ENCODE results near the gene DENND2A. TPM values are rescaled to one million over a fixed set of nuclear protein-coding genes. Genes with fewer than 3 reads are reported as not detected.

Gene DENND2A
- 12.2 TPM for polyA plus RNA-seq
- long read RNA-seq, donor 1, partial matches to known transcripts = 0 of 2 reads
- long read RNA-seq, donor 1, other reads (novel, unspliced or antisense) = 0 of 2 reads
- long read RNA-seq, donor 2, partial matches to known transcripts = 0 of 2 reads
- long read RNA-seq, donor 2, other reads (novel, unspliced or antisense) = 0 of 2 reads
- long read RNA-seq, donor 3, partial matches to known transcripts = 0 of 1 reads
- long read RNA-seq, donor 3, other reads (novel, unspliced or antisense) = 0 of 1 reads
- long read RNA-seq, donor 4, partial matches to known transcripts = 0 of 1 reads
- long read RNA-seq, donor 4, other reads (novel, unspliced or antisense) = 0 of 1 reads
- long read RNA-seq, donor 5, partial matches to known transcripts = 0 of 3 reads
- long read RNA-seq, donor 5, other reads (novel, unspliced or antisense) = 0 of 3 reads
- long read RNA-seq, donor 6 = 0 reads
- long read RNA-seq, donor 7, partial matches to known transcripts = 0 of 1 reads
- long read RNA-seq, donor 7, other reads (novel, unspliced or antisense) = 0 of 1 reads
- long read RNA-seq, donor 8, partial matches to known transcripts = 0 of 1 reads
- long read RNA-seq, donor 8, other reads (novel, unspliced or antisense) = 0 of 1 reads
- long read RNA-seq, donor 9, partial matches to known transcripts = 12 of 12 reads
- long read RNA-seq, donor 9, other reads (novel, unspliced or antisense) = 0 of 12 reads
- long read RNA-seq, donor 10, partial matches to known transcripts = 0 of 8 reads
- long read RNA-seq, donor 10, other reads (novel, unspliced or antisense) = 7 of 8 reads
- long read RNA-seq, donor 11, partial matches to known transcripts = 0 of 2 reads
- long read RNA-seq, donor 11, other reads (novel, unspliced or antisense) = 0 of 2 reads

- peak; percentile 75 to 77 for DNase-seq
- H3K4me1 ChIP-seq (ENCODE audit: control insufficient read depth, insufficient read depth, low read length) = peaks cover 13% of the 10 kb centered on the region
- WGBS (ENCODE audit: insufficient coverage, low lambda C conversion rate) = no CpG with 5 or more reads among the region's 78 CpGs
- no peaks in the 10 kb centered on the region for H3K9me3 ChIP-seq (ENCODE audit: control insufficient read depth, low read depth, low read length)
- H3K36me3 ChIP-seq (ENCODE audit: control insufficient read depth, insufficient read depth, low read length) = no peaks in the 10 kb centered on the region
- peak within 1 kb of the TSS; percentile 80 for H3K27ac ChIP-seq (ENCODE audit: low read length)
- peak within 1 kb of the TSS; percentile 60 for H3K4me3 ChIP-seq (ENCODE audit: low read length)
- H3K27me3 ChIP-seq (ENCODE audit: control insufficient read depth, insufficient read depth, low read length) = peaks cover 60% of the 10 kb centered on the region
Observed at GRCh38 chr7:140640727-140641523, at the start of gene DENND2A. Gene DENND2A, minus strand, starts transcription at chr7:140640813. Its CDS starts 38,416 bp downstream, at chr7:140602397.

- Histone ChIP-seq H3K4me1 (ENCODE audit: control insufficient read depth, insufficient read depth, low read length) (no peaks in the 10 kb centered on the region), H3K9me3 (ENCODE audit: control insufficient read depth, low read depth, low read length) (no peaks in the 10 kb centered on the region), H3K4me3 (ENCODE audit: low read length) (no peak overlapping the region), H3K27me3 (ENCODE audit: control insufficient read depth, insufficient read depth, low read length) (no peaks in the 10 kb centered on the region), H3K36me3 (ENCODE audit: control insufficient read depth, insufficient read depth, low read length) (peaks cover 37% of the 10 kb centered on the region), H3K27ac (ENCODE audit: low read length) (no peak overlapping the region)
- 100% methylated on average over 1 of the region's 16 CpGs for WGBS (ENCODE audit: insufficient coverage, low lambda C conversion rate)
- no peak for DNase-seq
Observed at GRCh38 chr7:140689199-140690152, 48.9 kb upstream of the DENND2A start.

GRCh38 chr7:140688341-140688740, 47.7 kb upstream of the DENND2A start:
- Histone ChIP-seq H3K27ac (ENCODE audit: low read length) (no peak overlapping the region), H3K4me3 (ENCODE audit: low read length) (no peak overlapping the region), H3K36me3 (ENCODE audit: control insufficient read depth, insufficient read depth, low read length) (peaks cover 42% of the 10 kb centered on the region), H3K4me1 (ENCODE audit: control insufficient read depth, insufficient read depth, low read length) (peaks cover 2% of the 10 kb centered on the region), H3K9me3 (ENCODE audit: control insufficient read depth, low read depth, low read length) (no peaks in the 10 kb centered on the region), H3K27me3 (ENCODE audit: control insufficient read depth, insufficient read depth, low read length) (no peaks in the 10 kb centered on the region)
- no peak for DNase-seq
- 100% methylated on average over 1 of the region's 6 CpGs for WGBS (ENCODE audit: insufficient coverage, low lambda C conversion rate)

GRCh38 chr7:140686921-140687320, 46.3 kb upstream of the DENND2A start:
- no peaks in the 10 kb centered on the region for H3K9me3 ChIP-seq (ENCODE audit: control insufficient read depth, low read depth, low read length)
- WGBS (ENCODE audit: insufficient coverage, low lambda C conversion rate) = no CpG with 5 or more reads among the region's 11 CpGs
- peaks cover 46% of the 10 kb centered on the region for H3K36me3 ChIP-seq (ENCODE audit: control insufficient read depth, insufficient read depth, low read length)
- H3K4me1 ChIP-seq (ENCODE audit: control insufficient read depth, insufficient read depth, low read length) = peaks cover 2% of the 10 kb centered on the region
- H3K27ac ChIP-seq (ENCODE audit: low read length) = no peak overlapping the region
- no peak overlapping the region for H3K4me3 ChIP-seq (ENCODE audit: low read length)
- DNase-seq = no peak
- H3K27me3 ChIP-seq (ENCODE audit: control insufficient read depth, insufficient read depth, low read length) = no peaks in the 10 kb centered on the region

- Histone ChIP-seq H3K27ac (ENCODE audit: low read length) (no peak overlapping the region), H3K27me3 (ENCODE audit: control insufficient read depth, insufficient read depth, low read length) (no peaks in the 10 kb centered on the region), H3K4me1 (ENCODE audit: control insufficient read depth, insufficient read depth, low read length) (peaks cover 2% of the 10 kb centered on the region), H3K9me3 (ENCODE audit: control insufficient read depth, low read depth, low read length) (no peaks in the 10 kb centered on the region), H3K36me3 (ENCODE audit: control insufficient read depth, insufficient read depth, low read length) (peaks cover 50% of the 10 kb centered on the region), H3K4me3 (ENCODE audit: low read length) (no peak overlapping the region)
- 75% methylated on average over 1 of the region's 10 CpGs for WGBS (ENCODE audit: insufficient coverage, low lambda C conversion rate)
- DNase-seq = no peak
Observed at GRCh38 chr7:140685407-140686087, 44.9 kb upstream of the DENND2A start.

- H3K4me3 ChIP-seq (ENCODE audit: low read length) = no peak overlapping the region
- no peak overlapping the region for H3K27ac ChIP-seq (ENCODE audit: low read length)
- no peaks in the 10 kb centered on the region for H3K27me3 ChIP-seq (ENCODE audit: control insufficient read depth, insufficient read depth, low read length)
- no peaks in the 10 kb centered on the region for H3K9me3 ChIP-seq (ENCODE audit: control insufficient read depth, low read depth, low read length)
- H3K36me3 ChIP-seq (ENCODE audit: control insufficient read depth, insufficient read depth, low read length) = peaks cover 46% of the 10 kb centered on the region
- WGBS (ENCODE audit: insufficient coverage, low lambda C conversion rate) = 47% methylated on average over 4 of the region's 20 CpGs
- DNase-seq = no peak
- H3K4me1 ChIP-seq (ENCODE audit: control insufficient read depth, insufficient read depth, low read length) = peaks cover 2% of the 10 kb centered on the region
Observed at GRCh38 chr7:140684066-140684950, 43.7 kb upstream of the DENND2A start.

GRCh38 chr7:140683657-140684056, 43.0 kb upstream of the DENND2A start:
- peak in 1 of 2 donors; percentile 13 for DNase-seq
- no CpG with 5 or more reads among the region's 3 CpGs for WGBS (ENCODE audit: insufficient coverage, low lambda C conversion rate)
- Histone ChIP-seq H3K27ac (ENCODE audit: low read length) (no peak overlapping the region), H3K36me3 (ENCODE audit: control insufficient read depth, insufficient read depth, low read length) (peaks cover 49% of the 10 kb centered on the region), H3K4me1 (ENCODE audit: control insufficient read depth, insufficient read depth, low read length) (peaks cover 2% of the 10 kb centered on the region), H3K27me3 (ENCODE audit: control insufficient read depth, insufficient read depth, low read length) (no peaks in the 10 kb centered on the region), H3K4me3 (ENCODE audit: low read length) (no peak overlapping the region), H3K9me3 (ENCODE audit: control insufficient read depth, low read depth, low read length) (no peaks in the 10 kb centered on the region)

GRCh38 chr7:140681766-140682165, 41.2 kb upstream of the DENND2A start:
- Histone ChIP-seq H3K27ac (ENCODE audit: low read length) (no peak overlapping the region), H3K4me1 (ENCODE audit: control insufficient read depth, insufficient read depth, low read length) (peaks cover 2% of the 10 kb centered on the region), H3K9me3 (ENCODE audit: control insufficient read depth, low read depth, low read length) (no peaks in the 10 kb centered on the region), H3K27me3 (ENCODE audit: control insufficient read depth, insufficient read depth, low read length) (no peaks in the 10 kb centered on the region), H3K4me3 (ENCODE audit: low read length) (no peak overlapping the region), H3K36me3 (ENCODE audit: control insufficient read depth, insufficient read depth, low read length) (peaks cover 37% of the 10 kb centered on the region)
- DNase-seq = no peak
- 100% methylated on average over 1 of the region's 3 CpGs for WGBS (ENCODE audit: insufficient coverage, low lambda C conversion rate)

Measured in large intestine (tissue), 12 donors.